HG03558 (cell line): ENCODE results near the gene KDM1B.
A peak's percentile ranks its signal among the peaks of the same experiment; 100 is the strongest.

Experiments used
- ATAC-seq: cut with Tn5 transposase; IDR thresholded peaks from one replicate; pipeline ENCODE4 v1.9.1; 2021; ENCODE audit warnings: moderate number of reproducible peaks; ENCODE audit not compliant: unreplicated experiment; ENCODE audit errors: extremely low read depth

KDM1B gene

GRCh38 chr6:18254793-18255192 is 99.6 kb downstream of the KDM1B start:
- no peak for ATAC-seq

GRCh38 chr6:18259675-18260447 is 104.6 kb downstream of the KDM1B start:
- ATAC-seq: no peak

GRCh38 chr6:18260448-18261106 is 105.4 kb downstream of the KDM1B start:
- peak; percentile 34 for ATAC-seq

- no peak for ATAC-seq
Observed at GRCh38 chr6:18261877-18262276, 106.7 kb downstream of the KDM1B start.

GRCh38 chr6:18262702-18263417 is 107.6 kb downstream of the KDM1B start:
- peak; percentile 60 for ATAC-seq

- ATAC-seq: no peak
Observed at GRCh38 chr6:18263418-18264218, 108.4 kb downstream of the KDM1B start.

- ATAC-seq: no peak
Observed at GRCh38 chr6:18264219-18264922, 109.1 kb downstream of the KDM1B start, which contains the start of gene DEK. Gene DEK, minus strand, starts transcription at chr6:18264530. Its CDS starts 543 bp downstream, at chr6:18263987.

GRCh38 chr6:18264923-18265377 is 109.7 kb downstream of the KDM1B start:
- no peak for ATAC-seq

- ATAC-seq: no peak
Observed at GRCh38 chr6:18265787-18266522, 110.7 kb downstream of the KDM1B start.

- ATAC-seq: no peak
Observed at GRCh38 chr6:18266523-18266912, 111.3 kb downstream of the KDM1B start.

GRCh38 chr6:18268066-18268465 is 112.8 kb downstream of the KDM1B start:
- no peak for ATAC-seq

GRCh38 chr6:18269253-18269652 is 114.0 kb downstream of the KDM1B start:
- ATAC-seq: no peak

- no peak for ATAC-seq
Observed at GRCh38 chr6:18269717-18270116, 114.5 kb downstream of the KDM1B start.

GRCh38 chr6:18270216-18270615 is 115.0 kb downstream of the KDM1B start:
- no peak for ATAC-seq
